Stimulated activated naive CD8-positive, alpha-beta T cell treated with anti-CD3 and anti-CD28 coated beads, Interleukin-15, Interleukin-2, amounts not matched to agents 100 U/mL and 50 U/mL, for 24 hours (primary cell): ENCODE data around the gene PARVA.
A peak's percentile ranks its signal among the peaks of the same experiment; 100 is the strongest.
"Not testable (repeated sequence)": the region's sequence is repeated elsewhere in the genome, so short reads cannot be mapped to it uniquely, and the experiment has no call there.

Source experiments
- ATAC-seq: fragments of 150-1000 bp; cut with Tn5 transposase; one replicate; pipeline ENCODE4 v1.10.0; 2021
- DNase-seq: peaks from one replicate; pipeline ENCODE4 v3.0.0; 2021

The PARVA gene, protein sequence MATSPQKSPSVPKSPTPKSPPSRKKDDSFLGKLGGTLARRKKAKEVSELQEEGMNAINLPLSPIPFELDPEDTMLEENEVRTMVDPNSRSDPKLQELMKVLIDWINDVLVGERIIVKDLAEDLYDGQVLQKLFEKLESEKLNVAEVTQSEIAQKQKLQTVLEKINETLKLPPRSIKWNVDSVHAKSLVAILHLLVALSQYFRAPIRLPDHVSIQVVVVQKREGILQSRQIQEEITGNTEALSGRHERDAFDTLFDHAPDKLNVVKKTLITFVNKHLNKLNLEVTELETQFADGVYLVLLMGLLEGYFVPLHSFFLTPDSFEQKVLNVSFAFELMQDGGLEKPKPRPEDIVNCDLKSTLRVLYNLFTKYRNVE

DNA sequence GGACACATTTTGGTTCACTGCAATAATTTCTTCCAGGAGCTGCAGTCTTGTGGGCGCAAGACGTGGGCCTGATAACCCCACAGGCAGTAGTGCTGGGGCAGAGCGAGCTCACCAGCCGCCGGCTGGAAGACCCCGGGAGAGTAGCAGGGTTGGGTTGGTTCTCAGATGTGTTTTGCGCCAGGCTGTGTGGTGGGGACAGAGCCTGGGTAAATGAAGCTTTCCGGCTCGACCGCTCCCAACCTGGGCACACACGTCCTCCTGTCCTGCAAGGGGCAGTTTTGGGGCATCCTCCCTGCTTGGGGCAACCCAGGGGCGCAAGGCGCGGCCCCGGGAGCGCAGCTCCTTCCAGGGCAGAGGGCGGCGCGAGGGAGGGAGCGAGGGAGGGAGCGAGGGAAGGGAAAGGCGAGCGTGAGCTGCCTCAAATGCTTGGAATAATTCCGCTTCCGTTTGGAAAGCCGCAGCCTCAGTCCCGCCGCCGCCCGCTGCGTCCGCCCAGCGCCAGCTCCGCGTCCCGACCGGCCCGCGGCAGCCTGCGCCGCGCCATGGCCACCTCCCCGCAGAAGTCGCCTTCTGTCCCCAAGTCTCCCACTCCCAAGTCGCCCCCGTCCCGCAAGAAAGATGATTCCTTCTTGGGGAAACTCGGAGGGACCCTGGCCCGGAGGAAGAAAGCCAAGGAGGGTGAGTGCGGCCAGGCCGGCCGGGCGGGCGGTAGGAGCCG is at the start of gene PARVA:
Gene PARVA, plus strand, starts transcription at position 466 of the 718 bp plus-strand sequence. Its CDS starts 77 bp downstream, at position 543.
- DNase-seq: no peak
- ATAC-seq: no peak

DNA sequence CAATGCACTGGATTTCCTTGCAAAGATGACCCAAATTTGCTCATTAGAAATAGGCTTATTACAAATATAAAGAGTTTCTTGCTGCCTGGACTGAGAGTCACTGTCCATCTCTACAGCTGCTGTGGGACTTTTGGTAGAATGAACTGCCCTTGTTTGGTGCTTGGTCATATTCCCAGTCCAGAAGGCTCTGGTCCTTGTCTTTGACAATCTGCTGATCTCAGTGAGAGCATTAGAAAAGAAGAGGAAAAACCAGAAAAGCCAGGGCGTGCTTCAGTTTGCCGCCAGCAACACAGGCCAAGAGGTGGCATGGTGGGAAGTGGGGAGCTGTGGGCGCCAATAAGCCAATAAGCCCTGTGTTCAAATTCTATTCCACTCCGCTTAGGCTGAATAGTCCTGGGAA is 48.2 kb upstream of the PARVA start:
- ATAC-seq: no peak

DNA sequence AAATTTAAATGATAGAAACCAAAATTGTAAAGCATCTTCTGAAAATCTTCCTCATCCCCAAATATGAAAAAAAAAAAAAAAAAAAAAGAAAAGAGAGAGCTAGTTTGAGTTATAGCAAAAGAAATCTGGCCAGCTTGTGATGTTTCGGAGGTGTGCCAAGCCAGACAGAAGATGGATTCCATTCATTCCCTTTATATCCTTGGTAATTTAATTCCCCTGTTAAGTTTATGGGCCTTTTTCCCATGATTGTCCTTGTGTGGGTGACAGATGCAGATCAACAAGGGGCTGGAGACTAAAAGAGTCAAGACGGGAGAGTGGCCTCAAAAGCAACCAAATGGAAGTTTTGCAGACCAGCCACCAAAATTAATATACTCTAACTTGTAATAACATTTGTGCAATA is 47.6 kb upstream of the PARVA start:
- ATAC-seq: no peak
- no peak for DNase-seq

More for the DNA sequence above, 48.2 kb upstream of the PARVA start:
- no peak for DNase-seq

DNA sequence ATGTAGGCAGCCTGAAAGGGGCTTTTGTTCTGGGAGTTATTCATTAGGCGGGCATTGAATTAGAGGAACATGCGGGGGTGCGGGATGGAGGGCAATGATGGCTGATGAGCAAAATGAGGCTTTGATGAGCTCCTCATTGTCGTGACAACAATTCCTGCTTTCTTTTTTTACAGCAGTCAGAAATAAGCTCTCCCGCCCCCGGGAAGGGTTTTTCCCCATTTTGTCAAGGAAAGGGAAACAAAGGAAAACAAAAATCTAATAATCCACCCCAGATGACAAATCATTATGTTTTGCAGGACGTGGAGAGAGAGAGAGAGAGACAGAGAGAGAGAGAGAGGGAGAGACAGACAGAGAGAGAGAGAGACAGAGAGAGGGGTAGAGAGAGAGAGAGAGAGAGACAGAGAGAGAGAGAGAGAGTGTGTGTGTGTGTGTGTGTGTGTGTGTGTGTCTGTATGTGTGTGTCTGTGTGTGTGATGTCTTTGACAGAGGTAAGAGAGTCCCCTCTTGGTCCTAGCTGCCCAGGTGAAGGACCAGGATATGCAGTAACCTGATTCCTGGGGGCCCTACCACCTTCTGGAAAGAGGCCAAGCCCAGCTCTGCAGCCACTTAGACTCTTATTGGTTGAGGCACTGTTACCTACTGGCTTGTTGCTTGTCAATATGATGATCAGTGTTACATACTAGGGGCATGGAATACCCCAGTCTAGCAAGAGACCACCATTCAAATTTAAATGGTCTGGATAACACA is 46.7 kb upstream of the PARVA start:
- no peak for DNase-seq
- no peak for ATAC-seq

DNA sequence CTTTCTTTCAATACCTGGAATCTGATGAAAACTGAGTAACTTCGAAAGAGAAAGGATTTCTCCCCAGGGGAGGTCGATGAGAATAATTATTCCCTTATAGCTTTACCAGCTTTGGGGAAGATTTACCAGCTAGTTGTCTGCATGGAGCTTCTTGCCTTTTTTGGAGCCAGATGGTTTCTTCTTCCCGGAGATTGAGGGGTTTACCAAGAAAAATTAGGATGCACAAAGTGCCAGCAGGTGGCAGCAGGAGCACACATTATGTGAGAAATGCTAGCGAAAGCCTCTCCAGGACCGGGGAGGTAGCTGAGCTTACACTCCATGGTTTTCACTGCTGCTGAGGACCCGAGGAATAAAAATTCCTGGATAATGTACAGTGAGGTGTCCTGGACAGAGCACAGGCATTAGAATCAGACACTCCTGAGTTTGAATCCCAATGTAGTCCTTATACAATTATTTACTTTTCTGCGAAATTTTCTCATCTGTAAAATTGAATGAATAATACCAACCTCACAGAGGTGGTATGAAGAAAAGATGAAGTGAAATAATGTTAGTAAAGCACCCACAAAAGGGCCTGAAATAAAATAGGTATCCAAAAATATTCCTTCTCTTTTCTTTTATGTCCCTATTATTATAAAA is 46.0 kb upstream of the PARVA start:
- ATAC-seq: no peak

DNA sequence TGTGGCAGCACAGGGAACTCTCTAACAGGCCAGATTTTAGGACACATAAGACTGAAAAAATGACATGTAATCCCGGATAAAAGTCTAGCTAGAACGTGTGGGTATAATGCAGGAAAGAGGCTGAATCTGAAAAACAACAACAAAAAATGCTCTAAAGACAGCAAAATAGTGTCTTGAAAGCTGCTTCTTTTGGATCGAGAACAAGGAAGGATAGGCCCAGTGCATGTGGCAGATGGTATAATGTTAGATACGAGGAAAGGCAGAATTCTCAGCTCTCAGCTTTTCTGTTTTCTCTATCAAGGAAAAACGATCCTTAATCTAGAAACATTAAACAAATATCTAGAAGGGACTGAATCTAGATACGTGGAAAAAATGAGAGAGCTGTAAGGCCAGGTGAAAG is 33.8 kb upstream of the PARVA start:
- DNase-seq: no peak
- ATAC-seq: no peak

More for the DNA sequence above, 46.0 kb upstream of the PARVA start:
- peak; percentile 68 for DNase-seq

DNA sequence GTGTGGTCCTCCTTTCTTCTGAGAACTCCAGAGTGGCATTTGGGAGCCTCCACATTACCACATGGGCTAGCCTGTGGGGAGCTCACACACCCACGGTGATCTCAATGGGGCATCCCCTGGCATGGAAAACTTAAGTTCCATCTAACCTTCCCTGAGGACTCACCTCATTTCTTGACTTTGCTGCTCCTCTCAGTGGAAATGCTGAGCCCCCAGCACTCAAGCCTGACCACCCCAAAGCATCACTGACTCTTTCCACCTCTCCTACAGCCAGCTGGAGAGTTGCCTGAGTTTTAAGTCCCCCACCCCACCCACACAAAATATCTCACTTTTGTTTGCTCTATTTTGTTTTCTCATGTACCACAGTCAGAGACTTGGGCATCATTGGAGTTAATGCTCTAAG is 23.8 kb upstream of the PARVA start:
- no peak for DNase-seq
- ATAC-seq: peak; percentile 65

DNA sequence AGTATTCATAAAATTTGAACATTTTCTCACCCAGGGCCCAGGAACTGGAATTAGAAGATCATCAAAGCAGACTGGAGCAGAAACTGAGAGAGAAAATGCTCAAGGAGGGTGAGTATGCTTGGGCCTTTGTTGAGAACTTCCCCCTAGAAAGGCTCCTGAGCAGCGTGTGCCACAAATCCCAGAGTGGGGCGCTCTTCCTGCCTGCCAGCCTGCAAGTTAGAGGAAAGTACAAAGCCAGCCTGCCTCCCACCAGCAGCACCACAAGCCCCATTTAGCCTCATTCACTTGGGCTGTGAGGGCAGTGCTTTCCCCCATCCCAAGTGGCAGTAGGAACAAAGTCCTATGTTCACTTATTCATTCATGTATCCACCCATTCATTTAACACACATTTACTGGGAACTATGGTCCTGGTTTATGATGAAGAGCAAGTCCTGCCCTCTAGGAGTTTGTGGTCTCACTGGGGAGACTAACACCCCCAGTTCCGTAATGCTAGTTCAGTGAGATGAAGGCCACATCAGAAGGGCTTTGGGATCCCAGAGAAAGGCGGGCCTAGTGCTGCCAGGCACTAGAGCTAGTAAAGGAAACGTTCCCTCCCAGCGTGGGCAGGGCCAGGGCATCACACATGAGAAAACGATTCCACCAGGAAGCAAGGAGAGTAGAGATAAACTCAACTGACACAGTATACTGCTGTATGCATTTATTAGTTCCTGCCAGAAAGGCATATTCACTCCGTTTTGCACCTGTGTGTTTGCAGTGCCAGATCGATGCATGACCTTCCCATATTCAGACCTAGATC is 22.4 kb upstream of the PARVA start:
- no peak for ATAC-seq

DNA sequence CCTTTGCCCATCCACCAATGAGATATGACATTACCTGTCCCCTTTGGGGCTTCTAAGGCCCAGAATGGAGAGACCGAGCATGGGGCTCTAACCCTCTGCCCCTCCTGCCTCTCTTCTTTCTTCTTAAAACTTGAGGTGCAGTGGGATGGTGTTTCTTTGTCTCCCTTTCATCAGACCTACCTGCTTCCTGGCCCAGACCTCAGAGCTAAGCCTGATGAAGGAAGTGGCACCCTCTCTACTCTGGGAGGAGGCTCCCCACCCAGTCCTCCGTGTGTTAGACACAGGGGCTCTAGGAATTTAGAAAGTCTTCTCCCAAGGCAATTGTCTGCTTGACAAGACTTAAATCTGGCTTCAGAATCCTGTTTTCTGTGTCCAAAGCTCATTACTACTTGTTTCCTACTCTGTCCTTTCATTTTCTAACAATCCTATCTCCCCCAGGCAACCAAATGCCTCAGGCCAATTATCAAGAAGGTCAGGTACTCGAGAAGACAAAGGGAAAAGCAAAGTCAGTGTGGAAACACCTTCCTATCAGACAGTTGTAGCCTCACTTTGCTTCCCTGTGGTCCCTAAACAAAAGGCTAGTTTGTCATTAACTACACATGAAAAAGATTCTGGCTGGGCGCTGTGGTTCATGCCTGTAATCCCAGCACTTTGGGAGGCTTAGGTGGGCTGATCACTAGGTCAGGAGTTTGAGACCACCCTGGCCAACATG is 20.3 kb upstream of the PARVA start:
- ATAC-seq (no peak), DNase-seq (no peak)

More for the DNA sequence above, 22.4 kb upstream of the PARVA start:
- DNase-seq: no peak

DNA sequence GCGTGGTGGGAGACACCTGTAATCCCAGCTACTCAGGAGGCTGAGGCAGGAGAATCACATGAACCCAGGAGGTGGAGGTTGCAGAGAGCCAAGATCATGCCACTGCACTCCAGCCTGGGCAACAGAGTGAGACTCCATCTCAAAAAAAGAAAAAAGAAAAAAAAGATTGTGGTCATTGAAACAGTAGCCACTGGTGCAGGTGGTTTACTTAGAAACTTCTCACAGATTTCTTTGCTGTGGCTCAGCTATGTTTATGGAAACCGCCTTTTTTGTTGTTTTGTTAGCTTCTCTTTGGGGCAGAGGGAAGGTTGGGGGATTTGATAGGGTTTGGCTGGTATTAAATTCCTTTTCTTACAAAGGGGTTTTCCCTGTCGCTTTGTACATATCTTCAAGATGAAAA is 19.7 kb upstream of the PARVA start:
- ATAC-seq, DNase-seq: not testable (repeated sequence)

DNA sequence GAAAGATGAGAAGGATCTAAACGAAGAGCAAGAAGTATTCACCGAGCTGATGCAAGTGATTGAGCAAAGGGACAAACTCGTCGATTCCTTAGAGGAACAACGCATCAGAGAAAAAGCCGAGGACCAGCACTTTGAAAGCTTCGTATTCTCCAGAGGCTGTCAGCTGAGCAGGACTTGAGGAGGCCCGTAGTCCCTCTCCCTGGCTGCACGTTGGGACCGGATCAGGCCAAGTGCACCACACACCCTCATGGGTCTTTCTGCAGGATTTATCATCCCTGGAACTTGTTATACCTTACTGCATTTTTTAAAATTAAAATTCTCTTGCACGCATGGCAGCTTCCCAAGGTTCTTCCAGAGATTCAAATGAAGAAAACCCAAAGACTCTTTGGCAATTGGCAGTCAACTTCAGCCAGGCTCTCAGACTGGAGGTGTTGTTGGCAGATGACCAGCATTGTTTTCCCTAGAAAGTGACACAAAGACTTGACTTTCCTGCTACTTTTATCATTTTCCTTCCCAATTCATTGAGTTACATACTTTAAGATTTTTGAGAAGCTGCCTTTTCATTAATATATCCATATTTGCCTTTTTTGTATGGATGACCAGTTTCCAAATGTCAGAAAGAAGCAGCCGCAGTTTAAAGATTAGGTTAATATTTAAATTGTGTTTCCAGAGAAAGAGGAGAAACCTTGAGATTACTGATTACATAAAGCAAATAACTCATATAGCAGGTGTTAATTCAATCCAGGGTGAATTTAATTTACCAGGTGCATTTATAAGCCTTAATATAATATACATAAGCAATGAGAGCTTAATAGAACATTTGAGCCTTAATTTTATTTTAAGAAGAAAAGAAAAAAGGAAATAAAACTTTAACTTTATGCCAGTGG is 18.8 kb upstream of the PARVA start:
- ATAC-seq: no peak
- no peak for DNase-seq

DNA sequence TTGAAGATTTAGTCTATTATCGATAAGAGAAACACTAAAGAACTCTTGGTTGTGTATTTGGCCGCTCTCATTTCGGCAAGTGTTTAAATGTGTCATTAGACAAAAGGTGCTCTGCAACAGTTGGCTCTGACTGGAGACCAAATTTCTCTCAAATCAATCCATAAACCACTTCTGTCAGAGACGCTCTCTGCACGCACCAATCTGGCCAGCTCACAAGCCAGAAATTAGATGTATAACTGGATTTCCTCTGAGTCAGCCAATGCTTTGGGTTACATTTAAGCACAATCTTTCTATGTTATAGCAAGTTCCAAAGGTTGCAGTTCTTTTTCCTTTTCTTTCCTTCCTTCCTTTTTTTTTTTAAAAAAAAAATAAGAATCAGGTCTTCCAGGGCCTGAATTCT is 17.6 kb upstream of the PARVA start:
- ATAC-seq (no peak), DNase-seq (no peak)

DNA sequence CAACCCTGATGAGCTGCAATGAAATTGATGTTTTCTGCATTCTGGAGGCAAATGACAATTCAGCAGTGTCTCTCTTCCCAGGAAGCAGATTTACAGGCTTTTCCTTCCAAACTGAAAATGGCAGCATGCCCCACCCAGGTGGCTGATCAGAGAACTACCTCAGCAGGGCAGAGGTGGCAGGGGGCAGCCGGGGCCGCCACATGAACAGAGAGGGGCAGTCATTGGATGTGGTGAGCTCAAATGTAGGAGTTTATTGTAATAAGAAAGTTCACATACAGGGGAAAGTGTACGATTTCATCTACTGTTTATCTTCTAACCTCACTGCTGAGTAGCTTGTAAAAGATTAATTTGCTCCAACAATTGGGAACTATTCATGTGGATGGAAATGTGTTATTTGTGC is 15.7 kb upstream of the PARVA start:
- DNase-seq (no peak), ATAC-seq (no peak)

DNA sequence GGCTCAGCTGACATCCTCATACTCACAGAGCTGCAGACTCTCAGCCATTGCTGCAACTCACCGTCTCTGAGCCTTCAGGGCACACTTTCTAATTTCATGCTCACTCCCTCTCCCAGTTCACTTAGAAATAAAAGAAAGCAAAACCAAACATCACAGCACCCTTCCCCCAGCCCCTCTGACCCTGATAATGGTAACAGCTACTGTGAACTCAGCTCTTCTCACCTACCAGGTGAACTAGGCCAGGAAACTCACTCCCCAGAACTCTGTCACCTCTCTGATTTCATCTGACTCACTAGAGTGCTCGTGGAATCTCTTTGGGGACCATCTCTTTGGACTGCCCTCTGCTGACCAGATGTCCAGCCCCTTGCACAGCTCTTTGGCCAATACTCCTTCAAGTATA is 14.5 kb upstream of the PARVA start:
- ATAC-seq (no peak), DNase-seq (no peak)

DNA sequence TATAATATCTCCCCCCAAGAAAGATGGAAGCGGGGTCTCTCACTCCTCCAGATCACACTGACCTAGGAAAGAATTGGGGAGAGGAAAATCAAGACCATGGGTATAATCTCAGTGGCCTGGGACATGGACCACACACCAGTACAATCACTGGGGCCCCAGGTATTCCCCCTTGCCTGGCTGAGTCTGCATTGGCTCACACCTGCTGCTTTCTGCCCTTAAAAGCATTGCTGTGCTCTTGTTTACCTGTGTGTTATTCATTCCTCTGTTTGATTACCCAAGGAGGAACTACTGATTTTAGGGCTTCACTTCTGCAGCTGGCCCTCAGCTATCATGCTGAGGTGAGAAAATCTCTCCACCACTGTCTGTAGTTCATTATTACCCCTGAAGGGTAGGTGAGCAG is 14.0 kb upstream of the PARVA start:
- DNase-seq: no peak
- no peak for ATAC-seq

DNA sequence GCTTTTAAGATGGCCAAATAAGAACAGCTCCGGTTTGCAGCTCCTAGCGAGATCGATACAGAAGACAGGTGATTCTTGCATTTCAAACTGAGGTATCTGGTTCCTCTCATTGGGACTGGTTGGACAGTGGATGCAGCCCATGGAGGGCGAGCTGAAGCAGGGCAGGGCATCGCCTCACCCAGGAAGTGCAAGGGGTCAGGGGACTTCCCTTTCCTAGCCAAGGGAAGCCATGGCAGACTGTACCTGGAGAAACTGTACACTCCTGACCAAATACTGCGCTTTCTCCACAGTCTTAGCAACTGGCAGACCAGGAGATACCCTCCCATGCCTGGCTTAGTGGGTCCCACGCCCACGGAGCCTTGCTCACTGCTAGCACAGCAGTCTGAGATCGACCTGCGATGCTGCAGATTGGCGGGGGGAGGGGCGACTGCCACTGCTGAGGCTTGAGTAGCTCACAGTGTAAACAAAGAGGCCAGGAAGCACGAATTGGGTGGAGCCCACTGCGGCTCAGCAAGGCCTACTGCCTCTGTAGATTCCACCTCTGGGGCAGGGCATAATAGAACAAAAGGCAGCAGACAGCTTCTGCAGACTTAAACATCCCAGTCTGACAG is 11.3 kb upstream of the PARVA start:
- DNase-seq: peak; percentile 21
- not testable (repeated sequence) for ATAC-seq

DNA sequence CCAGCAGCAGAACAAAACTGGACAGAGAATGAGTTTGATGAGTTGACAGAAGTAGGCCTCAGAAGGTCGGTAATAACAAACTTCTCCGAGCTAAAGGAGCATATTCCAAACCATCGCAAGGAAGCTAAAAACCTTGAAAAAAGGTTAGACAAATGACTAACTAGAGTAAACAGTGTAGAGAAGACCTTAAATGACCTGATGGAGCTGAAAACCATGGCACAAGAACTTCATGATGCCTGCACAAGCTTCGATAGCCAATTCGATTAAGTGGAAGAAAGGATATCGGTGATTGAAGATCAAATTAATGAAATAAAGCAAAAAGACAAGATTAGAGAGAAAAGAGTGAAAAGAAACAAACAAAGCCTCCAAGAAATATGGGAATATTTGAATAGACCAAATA is 10.3 kb upstream of the PARVA start:
- not testable (repeated sequence) for DNase-seq, ATAC-seq

DNA sequence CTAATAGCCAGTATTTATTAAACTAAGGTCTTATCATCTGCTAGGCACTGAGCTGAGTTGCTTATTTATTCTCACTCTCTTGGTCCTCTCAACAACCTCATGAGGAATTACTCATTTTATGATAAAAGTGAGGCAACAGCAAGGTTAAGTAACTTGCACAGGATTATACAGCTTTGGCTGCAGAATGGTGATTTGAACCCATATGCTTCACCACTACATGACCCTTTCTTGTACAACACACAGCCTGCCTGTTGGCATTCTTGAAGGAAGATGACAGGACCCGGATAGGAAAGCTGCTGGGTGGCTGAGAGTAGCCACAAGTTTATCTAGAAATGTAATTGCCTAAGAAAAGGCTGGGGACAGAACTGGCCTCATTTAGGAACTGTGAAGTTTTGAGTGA is 5.3 kb upstream of the PARVA start:
- no peak for ATAC-seq
- DNase-seq: no peak

DNA sequence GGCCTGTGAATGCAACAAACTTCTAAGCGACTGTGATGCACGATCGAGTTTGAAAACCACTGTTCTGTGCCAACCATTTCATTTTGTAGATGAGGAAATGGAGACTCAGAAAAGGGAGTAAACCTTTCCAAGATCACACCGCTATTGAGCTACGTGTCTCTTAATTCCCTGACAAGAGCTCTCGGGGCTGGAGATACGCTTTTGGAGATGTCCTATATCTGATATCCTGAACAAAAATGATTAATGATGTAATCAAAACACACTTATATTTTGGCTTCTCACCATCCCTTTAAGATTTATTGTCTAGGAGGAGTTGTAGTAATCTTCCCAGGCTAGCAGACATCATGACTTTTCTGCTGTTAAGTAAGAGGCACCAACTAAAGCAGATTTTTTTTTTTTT is 1.7 kb upstream of the PARVA start:
- ATAC-seq (no peak), DNase-seq (no peak)
